ENCODE measurements around the gene PM20D2.
A peak's percentile ranks its signal among the peaks of the same experiment; 100 is the strongest.
"Not testable (repeated sequence)": the region's sequence is repeated elsewhere in the genome, so short reads cannot be mapped to it uniquely, and the experiment has no call there.

Gene PM20D2

DNA sequence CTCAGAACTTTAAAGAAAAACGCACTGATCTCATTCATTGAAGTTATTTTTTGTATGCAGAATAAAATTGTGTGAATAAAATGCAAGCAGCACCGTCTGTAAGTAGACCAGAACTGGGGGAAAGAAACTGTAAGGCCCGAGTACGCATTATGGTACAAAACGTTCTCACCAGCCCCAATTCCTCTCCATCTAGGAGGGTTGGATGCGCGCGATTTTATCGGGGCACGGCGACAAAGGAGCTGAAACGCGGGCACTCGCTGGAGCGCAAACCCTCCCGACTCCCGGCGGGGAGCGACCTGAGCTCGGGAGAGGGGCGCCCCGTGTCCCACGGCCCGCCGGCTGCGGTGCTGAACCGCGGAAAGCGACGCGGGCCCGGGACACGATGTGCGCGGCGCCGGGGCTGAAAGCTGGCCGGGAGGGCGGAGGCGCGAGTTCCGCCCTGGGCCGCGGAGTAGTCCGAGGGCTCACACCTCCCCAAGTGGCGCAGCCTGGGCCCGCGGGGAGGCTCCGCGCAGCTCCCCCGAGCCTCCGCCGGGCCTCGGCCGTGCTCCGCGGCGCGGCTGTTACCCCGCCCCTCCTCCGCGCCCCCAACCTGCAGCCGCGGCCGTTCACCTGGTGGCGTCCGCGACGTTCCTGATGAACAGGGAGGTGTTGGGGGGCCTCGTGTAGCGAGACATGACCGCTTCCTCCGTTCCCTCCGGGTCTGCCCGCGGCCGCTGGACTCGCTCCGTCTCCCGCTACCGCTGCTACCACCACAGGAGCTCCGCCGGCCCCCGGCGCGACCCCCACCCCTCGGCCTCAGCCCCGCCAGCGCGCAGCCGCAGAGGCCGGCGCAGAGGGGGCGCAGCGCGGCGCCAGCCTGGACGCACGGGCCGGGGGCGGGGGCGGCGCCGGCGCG, 28.4 kb upstream of the PM20D2 start, which contains the start of gene SRSF12:
Gene SRSF12 (minus strand): TSS at position 861 of the 898 bp plus-strand sequence. CDS start 184 bp downstream, at position 677.
- DNase-seq (ENCODE audit: insufficient read length, low spot score) (peak; percentile 62), FAIRE-seq (no peak)
- TF ChIP-seq, protein P1, sequence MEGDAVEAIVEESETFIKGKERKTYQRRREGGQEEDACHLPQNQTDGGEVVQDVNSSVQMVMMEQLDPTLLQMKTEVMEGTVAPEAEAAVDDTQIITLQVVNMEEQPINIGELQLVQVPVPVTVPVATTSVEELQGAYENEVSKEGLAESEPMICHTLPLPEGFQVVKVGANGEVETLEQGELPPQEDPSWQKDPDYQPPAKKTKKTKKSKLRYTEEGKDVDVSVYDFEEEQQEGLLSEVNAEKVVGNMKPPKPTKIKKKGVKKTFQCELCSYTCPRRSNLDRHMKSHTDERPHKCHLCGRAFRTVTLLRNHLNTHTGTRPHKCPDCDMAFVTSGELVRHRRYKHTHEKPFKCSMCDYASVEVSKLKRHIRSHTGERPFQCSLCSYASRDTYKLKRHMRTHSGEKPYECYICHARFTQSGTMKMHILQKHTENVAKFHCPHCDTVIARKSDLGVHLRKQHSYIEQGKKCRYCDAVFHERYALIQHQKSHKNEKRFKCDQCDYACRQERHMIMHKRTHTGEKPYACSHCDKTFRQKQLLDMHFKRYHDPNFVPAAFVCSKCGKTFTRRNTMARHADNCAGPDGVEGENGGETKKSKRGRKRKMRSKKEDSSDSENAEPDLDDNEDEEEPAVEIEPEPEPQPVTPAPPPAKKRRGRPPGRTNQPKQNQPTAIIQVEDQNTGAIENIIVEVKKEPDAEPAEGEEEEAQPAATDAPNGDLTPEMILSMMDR (IDR thresholded peaks at IDR 0.05; ENCODE audit: insufficient read depth, missing control alignments), result no peak

DNA sequence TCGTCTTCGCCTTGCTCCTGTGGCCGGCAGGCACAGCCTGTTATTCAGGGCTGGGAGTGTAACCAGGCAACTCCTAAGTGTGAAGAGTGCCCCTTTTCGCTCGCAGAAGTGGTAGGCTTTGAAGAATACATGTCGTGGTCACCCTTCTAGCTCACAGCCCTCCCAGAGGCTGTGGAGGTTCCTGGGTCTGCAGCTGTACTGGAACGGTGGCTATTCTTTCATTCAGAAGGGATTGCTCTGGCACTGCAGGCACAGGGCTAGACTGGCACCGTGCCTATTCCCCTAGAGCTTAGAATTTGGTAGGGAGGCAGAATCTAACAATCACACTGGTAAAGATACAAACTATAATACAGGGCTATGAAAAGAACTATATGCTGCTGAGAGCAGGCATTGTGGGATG, 26.9 kb upstream of the PM20D2 start:
- TF ChIP-seq, protein P1 (IDR thresholded peaks at IDR 0.05; ENCODE audit: insufficient read depth, missing control alignments), result no peak
- FAIRE-seq (no peak), DNase-seq (ENCODE audit: insufficient read length, low spot score) (no peak)

DNA sequence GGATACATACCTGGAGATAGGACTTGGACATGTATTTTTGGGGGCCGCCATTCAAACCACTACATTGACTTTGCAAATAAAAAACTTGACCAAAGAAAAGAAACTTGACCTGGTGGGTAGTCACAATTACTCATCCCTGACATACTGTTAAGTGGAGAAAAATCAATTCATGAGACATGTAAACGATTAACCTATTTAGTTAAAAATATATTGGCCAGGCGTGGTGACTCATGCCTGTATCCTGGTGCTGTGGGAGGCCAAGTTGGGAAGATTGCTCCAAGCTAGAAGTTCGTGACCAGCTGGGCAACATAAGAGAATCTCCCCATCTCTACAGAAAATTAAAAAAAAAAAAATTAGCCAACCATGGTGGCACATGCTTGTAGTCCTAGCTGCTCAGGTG, 25.5 kb upstream of the PM20D2 start:
- TF ChIP-seq, protein P1 (IDR thresholded peaks at IDR 0.05; ENCODE audit: insufficient read depth, missing control alignments), result no peak
- DNase-seq (ENCODE audit: insufficient read length, low spot score) (no peak), FAIRE-seq (no peak)

DNA sequence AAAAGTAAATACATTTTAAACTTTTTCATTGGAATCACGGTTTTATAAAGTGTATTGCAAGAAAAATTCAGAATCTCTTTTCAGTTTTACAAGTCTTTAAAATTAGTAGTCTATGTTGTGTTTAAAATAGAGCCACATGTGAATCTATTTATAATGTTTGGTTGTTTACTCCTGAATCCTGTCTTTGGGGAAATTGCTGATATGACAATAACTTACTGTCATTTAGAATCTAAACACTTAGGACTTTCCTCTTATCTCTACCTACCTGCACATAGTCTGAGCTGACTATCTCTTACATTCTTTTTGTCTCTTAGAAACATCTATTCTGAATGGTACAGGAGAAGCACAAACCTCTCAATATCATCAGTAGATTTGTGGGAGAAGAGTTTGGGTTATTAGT, 23.9 kb upstream of the PM20D2 start:
- DNase-seq (ENCODE audit: insufficient read length, low spot score) (no peak), FAIRE-seq (no peak)
- TF ChIP-seq, protein P1 (IDR thresholded peaks at IDR 0.05; ENCODE audit: insufficient read depth, missing control alignments), result no peak

DNA sequence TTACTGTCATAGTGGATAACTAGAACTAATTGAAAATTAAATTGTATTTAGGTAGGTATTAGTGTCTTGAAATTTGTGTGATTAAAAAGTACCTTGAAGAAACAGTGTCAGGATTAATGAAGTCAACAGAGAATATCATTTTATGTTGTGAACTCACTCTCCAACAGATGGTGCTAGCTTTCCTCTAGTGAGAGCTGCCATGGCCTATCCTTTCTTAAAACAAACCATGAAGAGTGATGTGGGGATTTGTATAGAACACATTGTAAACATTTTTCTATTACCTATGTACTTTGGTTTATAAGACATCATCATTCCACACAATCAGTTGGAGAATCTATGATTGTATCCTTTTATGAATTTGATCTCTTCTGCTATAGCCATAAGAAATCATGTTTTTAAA, 23.2 kb upstream of the PM20D2 start:
- FAIRE-seq, result peak; percentile 78
- DNase-seq (ENCODE audit: insufficient read length, low spot score), result peak; percentile 46
- TF ChIP-seq, protein P1 (IDR thresholded peaks at IDR 0.05; ENCODE audit: insufficient read depth, missing control alignments), result peak; percentile 78

DNA sequence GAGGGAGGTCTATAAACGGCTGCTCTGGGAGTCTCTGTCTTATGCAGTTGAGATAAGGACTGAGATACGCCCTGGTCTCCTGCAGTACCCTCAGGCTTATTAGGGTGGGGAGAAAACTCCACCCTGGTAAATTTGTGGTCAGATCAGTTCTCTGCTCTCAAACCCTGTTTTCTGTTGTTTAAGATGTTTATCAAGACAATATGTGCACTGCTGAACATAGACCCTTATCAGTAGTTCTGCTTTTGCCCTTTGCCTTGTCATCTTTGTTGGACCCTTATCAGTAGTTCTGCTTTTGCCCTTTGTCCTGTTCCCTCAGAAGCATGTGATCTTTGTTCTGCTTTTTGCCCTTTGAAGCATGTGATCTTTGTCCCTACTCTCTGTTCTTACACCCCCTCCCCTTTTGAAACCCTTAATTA, 17.6 kb upstream of the PM20D2 start:
- not testable (repeated sequence) for DNase-seq (ENCODE audit: insufficient read length, low spot score); FAIRE-seq

DNA sequence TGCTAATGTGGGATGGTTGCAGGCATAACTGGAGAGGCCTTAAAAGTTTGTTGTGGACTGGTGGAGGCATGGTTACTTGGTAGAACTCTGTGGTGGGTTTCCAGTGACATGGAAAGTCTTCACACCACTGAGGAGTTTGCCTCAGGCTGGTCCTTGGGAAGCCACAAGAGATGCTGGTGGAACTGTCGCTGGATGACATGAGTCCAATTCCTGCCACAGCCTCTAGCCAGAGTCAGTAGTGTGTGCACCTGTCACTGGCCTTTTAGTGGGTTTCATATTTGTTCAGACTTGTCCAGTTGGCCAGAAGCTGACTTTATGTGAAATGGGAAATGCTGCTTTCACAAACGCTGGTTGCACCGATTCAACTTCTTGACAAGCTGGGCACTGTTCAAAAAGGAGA, 14.3 kb upstream of the PM20D2 start:
- no peak for FAIRE-seq
- no peak for DNase-seq (ENCODE audit: insufficient read length, low spot score)
- TF ChIP-seq, protein P1 (IDR thresholded peaks at IDR 0.05; ENCODE audit: insufficient read depth, missing control alignments), result no peak

Measured in D721Med (cell line).